HG02840 (cell line): ENCODE measurements around the gene NDOR1.

Source experiments
- ATAC-seq: cut with Tn5 transposase; IDR thresholded peaks from one replicate; pipeline ENCODE4 v1.9.1; 2021; ENCODE audit warnings: mild to moderate bottlenecking, moderate library complexity, moderate number of reproducible peaks; ENCODE audit not compliant: unreplicated experiment, low FRiP score

NDOR1 gene

GRCh38 chr9:137180491-137180890, 25.0 kb upstream of the NDOR1 start:
- ATAC-seq, result no peak

GRCh38 chr9:137181680-137182079, 23.8 kb upstream of the NDOR1 start:
- ATAC-seq, result no peak

GRCh38 chr9:137182836-137183235, 22.7 kb upstream of the NDOR1 start:
- no peak for ATAC-seq

GRCh38 chr9:137183980-137184595, 21.4 kb upstream of the NDOR1 start:
- ATAC-seq, result no peak

- no peak for ATAC-seq
Measured at GRCh38 chr9:137184881-137185660, 20.4 kb upstream of the NDOR1 start.

- no peak for ATAC-seq
Measured at GRCh38 chr9:137185921-137186320, 19.6 kb upstream of the NDOR1 start.

- no peak for ATAC-seq
Measured at GRCh38 chr9:137186385-137186784, 19.1 kb upstream of the NDOR1 start.

- ATAC-seq, result no peak
Measured at GRCh38 chr9:137187386-137187785, 18.1 kb upstream of the NDOR1 start.

- ATAC-seq, result peak; percentile 1
Measured at GRCh38 chr9:137188086-137188489, 17.4 kb upstream of the NDOR1 start.

GRCh38 chr9:137188490-137189296, 16.8 kb upstream of the NDOR1 start, which contains the start of the genes ANAPC2 and SSNA1:
Gene ANAPC2, minus strand, starts transcription at chr9:137188560. Its CDS starts 28 bp downstream, at chr9:137188532.
Gene SSNA1, plus strand, starts transcription at chr9:137188676. Its CDS starts 51 bp downstream, at chr9:137188727.
- peak; percentile 78 for ATAC-seq

- ATAC-seq, result no peak
Measured at GRCh38 chr9:137189297-137190295, 15.9 kb upstream of the NDOR1 start.

- ATAC-seq, result no peak
Measured at GRCh38 chr9:137190315-137190856, 15.1 kb upstream of the NDOR1 start.

GRCh38 chr9:137191245-137191644, 14.3 kb upstream of the NDOR1 start:
- no peak for ATAC-seq

GRCh38 chr9:137191691-137192447, 13.6 kb upstream of the NDOR1 start:
- ATAC-seq, result no peak

GRCh38 chr9:137192448-137192780, 13.1 kb upstream of the NDOR1 start:
- no peak for ATAC-seq

GRCh38 chr9:137192859-137193258, 12.6 kb upstream of the NDOR1 start:
- no peak for ATAC-seq

GRCh38 chr9:137193771-137194170, 11.7 kb upstream of the NDOR1 start:
- no peak for ATAC-seq

GRCh38 chr9:137194388-137194787, 11.1 kb upstream of the NDOR1 start:
- ATAC-seq, result no peak

GRCh38 chr9:137194909-137195308, 10.6 kb upstream of the NDOR1 start:
- ATAC-seq, result no peak
